Effector memory CD4-positive, alpha-beta T cell (primary cell): ENCODE results near the gene DOCK4.
A peak's percentile ranks its signal among the peaks of the same experiment; 100 is the strongest.

Experiments
- DNase-seq, 3 donors: peaks; one replicate each; pipeline ENCODE4 v3.0.0-alpha.2; 2020
- H3K27ac ChIP-seq: 2 replicates; pipeline ENCODE4 v1.7.0; 2013; ENCODE audit warnings: mild to moderate bottlenecking, low read length, moderate library complexity; ENCODE audit not compliant: insufficient read depth, poor library complexity, severe bottlenecking
- H3K27me3 ChIP-seq: replicated peaks from 2 replicates; pipeline ENCODE4 v1.7.0; 2013; ENCODE audit warnings: mild to moderate bottlenecking, low read length; ENCODE audit not compliant: insufficient read depth, control insufficient read depth, poor library complexity, severe bottlenecking
- H3K36me3 ChIP-seq: 2 replicates; pipeline ENCODE4 v1.7.0; 2013; ENCODE audit warnings: mild to moderate bottlenecking, low read length, moderate library complexity; ENCODE audit not compliant: control insufficient read depth, insufficient read depth
- H3K4me1 ChIP-seq: 2 replicates; pipeline ENCODE4 v1.7.0; 2013; ENCODE audit warnings: low read length, mild to moderate bottlenecking; ENCODE audit not compliant: control insufficient read depth, insufficient read depth, poor library complexity, severe bottlenecking
- H3K4me3 ChIP-seq: 2 replicates; pipeline ENCODE4 v1.7.0; 2013; ENCODE audit warnings: low read length, low read depth, mild to moderate bottlenecking; ENCODE audit not compliant: insufficient read depth, poor library complexity, severe bottlenecking
- H3K9me3 ChIP-seq: 2 replicates; pipeline ENCODE4 v1.7.0; 2013; ENCODE audit warnings: mild to moderate bottlenecking, low read length, moderate library complexity; ENCODE audit not compliant: control insufficient read depth

DOCK4 gene

GRCh38 chr7:111741811-111742240 lies 464.4 kb downstream of the DOCK4 start:
- H3K27ac ChIP-seq: no peak overlapping the region
- H3K4me3 ChIP-seq: no peak overlapping the region
- no peaks in the 10 kb centered on the region for H3K36me3 ChIP-seq
- H3K9me3 ChIP-seq: no peaks in the 10 kb centered on the region
- no peaks in the 10 kb centered on the region for H3K27me3 ChIP-seq
- DNase-seq: peak in 2 of 3 donors; percentile 6 to 9
- H3K4me1 ChIP-seq: no peaks in the 10 kb centered on the region

GRCh38 chr7:111740942-111741341 lies 465.3 kb downstream of the DOCK4 start:
- Histone ChIP-seq H3K4me3 (no peak overlapping the region), H3K9me3 (no peaks in the 10 kb centered on the region), H3K27ac (no peak overlapping the region), H3K27me3 (no peaks in the 10 kb centered on the region), H3K36me3 (no peaks in the 10 kb centered on the region), H3K4me1 (no peaks in the 10 kb centered on the region)
- DNase-seq: no peak

- DNase-seq: no peak
- H3K27ac ChIP-seq: no peak overlapping the region
Observed at GRCh38 chr7:111736552-111736874, 469.7 kb downstream of the DOCK4 start.

GRCh38 chr7:111735661-111736551 lies 470.3 kb downstream of the DOCK4 start:
- Histone ChIP-seq H3K36me3 (no peaks in the 10 kb centered on the region), H3K4me3 (no peak overlapping the region), H3K9me3 (no peaks in the 10 kb centered on the region), H3K27me3 (no peaks in the 10 kb centered on the region), H3K27ac (no peak overlapping the region), H3K4me1 (no peaks in the 10 kb centered on the region)
- DNase-seq: peak in 1 of 3 donors; percentile 34

More at GRCh38 chr7:111736552-111736874, 469.7 kb downstream of the DOCK4 start:
- H3K9me3 ChIP-seq: no peaks in the 10 kb centered on the region
- no peaks in the 10 kb centered on the region for H3K4me1 ChIP-seq
- H3K4me3 ChIP-seq: no peak overlapping the region
- no peaks in the 10 kb centered on the region for H3K36me3 ChIP-seq
- H3K27me3 ChIP-seq: no peaks in the 10 kb centered on the region

- H3K4me3 ChIP-seq: no peak overlapping the region
- H3K27me3 ChIP-seq: no peaks in the 10 kb centered on the region
- no peak for DNase-seq
- H3K4me1 ChIP-seq: no peaks in the 10 kb centered on the region
- H3K36me3 ChIP-seq: no peaks in the 10 kb centered on the region
- H3K27ac ChIP-seq: no peak overlapping the region
- H3K9me3 ChIP-seq: no peaks in the 10 kb centered on the region
Observed at GRCh38 chr7:111734954-111735660, 471.1 kb downstream of the DOCK4 start.

- Histone ChIP-seq H3K9me3 (no peaks in the 10 kb centered on the region), H3K4me3 (no peak overlapping the region), H3K36me3 (no peaks in the 10 kb centered on the region), H3K4me1 (no peaks in the 10 kb centered on the region), H3K27me3 (no peaks in the 10 kb centered on the region), H3K27ac (no peak overlapping the region)
- no peak for DNase-seq
Observed at GRCh38 chr7:111732923-111733322, 473.3 kb downstream of the DOCK4 start.

- Histone ChIP-seq H3K9me3 (no peaks in the 10 kb centered on the region), H3K4me1 (no peaks in the 10 kb centered on the region), H3K36me3 (no peaks in the 10 kb centered on the region), H3K27me3 (no peaks in the 10 kb centered on the region), H3K4me3 (no peak overlapping the region), H3K27ac (no peak overlapping the region)
- no peak for DNase-seq
Observed at GRCh38 chr7:111730476-111731300, 475.5 kb downstream of the DOCK4 start.

GRCh38 chr7:111730057-111730456 lies 476.1 kb downstream of the DOCK4 start:
- Histone ChIP-seq H3K4me1 (no peaks in the 10 kb centered on the region), H3K4me3 (no peak overlapping the region), H3K27ac (no peak overlapping the region), H3K36me3 (no peaks in the 10 kb centered on the region), H3K9me3 (no peaks in the 10 kb centered on the region), H3K27me3 (no peaks in the 10 kb centered on the region)
- DNase-seq: no peak

- Histone ChIP-seq H3K9me3 (no peaks in the 10 kb centered on the region), H3K4me3 (no peak overlapping the region), H3K4me1 (no peaks in the 10 kb centered on the region), H3K27me3 (no peaks in the 10 kb centered on the region), H3K36me3 (no peaks in the 10 kb centered on the region), H3K27ac (no peak overlapping the region)
- DNase-seq: no peak
Observed at GRCh38 chr7:111729483-111729882, 476.7 kb downstream of the DOCK4 start.
